GM19438 (cell line): ENCODE measurements around the gene SNN.

Experiments used
- ATAC-seq: cut with Tn5 transposase; IDR thresholded peaks from one replicate; pipeline ENCODE4 v1.9.1; 2021; ENCODE audit warnings: low read depth; ENCODE audit not compliant: unreplicated experiment

Gene SNN

DNA sequence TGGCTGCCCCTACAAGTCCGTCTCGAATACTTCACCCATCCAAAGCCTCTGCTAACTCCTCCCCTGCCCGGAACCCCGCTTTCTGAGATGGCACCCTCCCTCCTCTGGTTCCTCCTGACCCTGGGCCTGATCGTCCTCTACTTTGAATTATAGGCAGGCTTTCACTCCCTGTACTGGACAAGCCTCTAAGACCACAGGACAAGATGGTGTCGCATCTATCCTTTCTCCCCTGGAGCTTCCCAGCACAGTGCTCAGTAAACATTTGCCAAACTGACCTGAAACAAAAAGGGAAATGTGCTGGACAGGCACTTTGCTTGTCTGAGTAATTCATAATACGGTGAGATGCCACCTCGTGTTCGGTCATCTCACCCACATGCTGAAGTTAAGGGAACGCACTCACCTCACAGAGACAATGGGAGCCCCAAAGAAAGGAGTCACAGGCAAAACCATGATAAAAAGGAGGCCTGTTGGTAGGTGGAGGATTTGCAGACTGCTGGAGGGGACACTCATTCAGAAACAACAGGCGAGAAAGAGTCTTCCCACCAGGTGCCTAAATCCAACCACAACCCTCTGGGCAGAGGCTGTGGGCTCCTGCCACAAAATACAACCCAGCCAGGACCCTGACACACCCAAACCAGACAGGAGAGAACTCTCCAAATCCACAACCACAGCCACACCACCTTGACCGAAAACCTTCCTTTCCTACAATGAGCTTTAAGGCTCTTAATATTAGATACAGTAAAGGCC, 28.2 kb downstream of the SNN start:
- ATAC-seq, result no peak

DNA sequence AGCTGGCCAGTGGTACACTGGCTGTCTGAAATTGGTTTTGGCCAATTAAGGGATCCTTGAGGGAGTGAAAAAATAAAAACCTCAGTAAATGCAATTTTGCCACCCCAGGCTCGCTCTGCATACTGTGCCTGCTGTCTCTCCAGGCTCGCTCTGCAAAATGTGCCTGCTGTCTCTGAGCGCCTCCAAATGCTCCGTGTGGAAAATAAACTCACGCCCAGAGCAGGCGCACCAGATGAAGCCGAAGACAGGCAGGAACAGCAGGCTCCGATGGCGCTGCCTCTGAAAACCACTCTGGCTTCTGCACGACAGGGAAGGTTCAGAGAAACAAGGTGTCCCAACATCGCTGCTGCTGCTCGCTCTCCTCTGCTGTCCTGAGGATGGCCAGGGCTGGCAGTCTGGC, 29.1 kb downstream of the SNN start:
- ATAC-seq, result no peak

DNA sequence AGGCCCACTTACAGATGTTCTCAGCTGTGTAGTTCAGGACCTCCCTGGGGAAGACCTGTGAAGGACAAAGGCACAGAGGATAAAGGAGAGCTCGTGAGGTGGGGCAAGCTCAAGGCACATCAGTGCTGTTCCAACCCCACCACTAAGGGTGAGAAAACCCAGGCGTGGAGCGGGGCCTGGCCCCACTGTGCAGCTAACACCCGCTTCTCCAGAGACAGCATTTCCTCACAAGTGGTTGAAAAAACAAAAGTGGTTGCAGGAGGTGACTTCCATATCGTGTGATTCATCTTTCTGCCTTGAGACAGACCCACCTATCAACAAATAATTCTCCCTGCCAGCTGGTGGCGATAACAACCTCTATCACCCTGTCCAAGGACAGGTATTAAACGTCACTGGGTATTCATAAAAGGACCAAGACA, 30.0 kb downstream of the SNN start:
- no peak for ATAC-seq

DNA sequence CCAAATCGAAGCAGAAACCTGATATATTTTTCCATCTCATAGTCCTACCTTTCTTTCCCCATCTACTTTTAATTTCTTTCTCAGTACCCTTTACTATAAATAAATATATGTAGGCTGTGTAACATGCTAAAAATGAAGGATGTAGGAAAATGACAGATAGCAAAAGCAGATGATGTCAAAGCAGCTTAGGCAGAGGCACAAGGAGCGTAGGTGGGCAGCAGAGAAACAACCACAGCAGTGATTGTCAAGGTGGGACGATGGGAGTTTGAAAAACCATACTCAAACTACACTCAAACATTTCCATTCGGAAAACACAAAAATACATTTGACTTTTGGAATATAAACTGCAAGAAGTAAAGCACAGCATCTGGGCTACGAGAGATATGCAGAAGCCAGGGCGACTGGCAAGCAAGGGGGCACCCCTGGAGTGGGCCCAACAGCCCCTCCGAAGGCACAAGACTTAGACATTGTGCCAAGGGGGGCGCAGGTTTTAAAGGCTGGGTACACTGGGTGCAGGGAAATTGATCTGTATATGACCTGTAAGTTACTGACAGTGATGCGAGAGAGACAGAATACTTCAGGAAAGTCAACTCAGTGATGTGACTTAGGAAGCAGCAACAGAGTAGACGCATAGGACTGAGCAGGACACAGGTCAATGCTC, 31.1 kb downstream of the SNN start:
- no peak for ATAC-seq

DNA sequence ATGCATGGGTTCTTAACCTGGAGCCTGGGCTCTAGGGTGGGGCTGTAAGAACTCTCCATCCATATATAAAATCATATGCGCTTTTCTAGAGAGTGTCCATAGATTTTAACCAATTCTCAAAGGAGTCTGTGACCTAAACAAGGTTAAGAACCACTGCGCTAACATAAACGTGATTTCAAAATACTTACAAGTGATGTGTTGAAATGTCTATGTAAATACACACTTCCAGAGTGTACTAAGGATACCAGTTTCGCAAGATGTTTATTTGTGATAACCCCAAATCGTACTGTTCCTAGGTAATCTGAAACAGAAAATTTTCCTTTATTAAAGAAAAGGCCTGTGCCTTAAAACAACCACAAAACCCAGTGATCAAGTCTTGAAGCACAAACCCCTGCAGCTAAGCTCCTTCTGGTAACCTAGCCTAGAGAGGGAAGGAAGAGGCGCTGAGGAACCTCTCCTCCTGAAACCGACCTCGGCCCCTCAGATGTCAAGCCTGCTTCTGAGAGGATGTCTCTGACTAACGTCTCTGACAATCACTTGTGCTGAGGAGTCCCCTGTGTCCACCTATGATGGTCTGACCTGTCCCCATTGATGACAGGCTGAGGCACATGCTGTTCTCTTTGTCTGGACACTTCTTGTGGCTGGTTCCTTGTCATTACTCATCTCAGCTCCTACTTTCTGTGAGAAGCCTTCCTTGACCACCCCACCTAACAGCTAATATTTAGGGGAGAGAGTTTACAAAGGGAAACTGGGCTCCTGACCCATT, 32.2 kb downstream of the SNN start:
- no peak for ATAC-seq

DNA sequence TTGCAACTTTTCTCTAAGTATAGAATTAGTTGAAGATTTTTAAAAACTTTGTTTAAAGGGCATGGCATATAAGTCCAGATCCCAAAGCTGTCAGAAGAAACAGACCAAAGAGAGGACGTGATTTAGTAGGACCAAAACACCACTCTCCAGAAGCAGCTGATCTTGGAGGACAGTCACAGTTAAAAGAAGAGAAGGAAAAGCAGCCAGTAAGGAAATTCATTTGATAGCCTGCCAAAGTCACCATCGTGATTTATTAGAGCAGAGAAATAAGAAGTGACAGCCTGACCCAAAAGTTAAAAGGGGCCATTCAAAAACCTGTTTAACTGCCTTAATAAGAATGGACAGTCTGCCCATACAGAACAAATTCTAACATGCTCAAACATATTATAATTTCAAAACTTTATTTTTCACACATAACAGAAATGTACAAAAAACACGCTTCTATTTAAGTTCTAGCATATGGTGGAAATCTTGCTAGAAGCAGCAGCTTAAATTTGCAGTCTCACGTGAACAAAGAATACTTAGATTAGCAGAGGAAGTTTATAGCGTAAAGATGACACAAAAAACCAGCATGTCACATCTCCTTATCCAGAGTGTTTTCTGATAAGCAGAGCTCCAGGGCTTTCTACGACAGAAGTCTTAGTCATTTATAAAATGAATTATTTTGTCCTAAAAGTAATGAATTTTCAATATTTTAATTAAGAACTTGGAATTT, 37.2 kb downstream of the SNN start:
- ATAC-seq, result no peak

DNA sequence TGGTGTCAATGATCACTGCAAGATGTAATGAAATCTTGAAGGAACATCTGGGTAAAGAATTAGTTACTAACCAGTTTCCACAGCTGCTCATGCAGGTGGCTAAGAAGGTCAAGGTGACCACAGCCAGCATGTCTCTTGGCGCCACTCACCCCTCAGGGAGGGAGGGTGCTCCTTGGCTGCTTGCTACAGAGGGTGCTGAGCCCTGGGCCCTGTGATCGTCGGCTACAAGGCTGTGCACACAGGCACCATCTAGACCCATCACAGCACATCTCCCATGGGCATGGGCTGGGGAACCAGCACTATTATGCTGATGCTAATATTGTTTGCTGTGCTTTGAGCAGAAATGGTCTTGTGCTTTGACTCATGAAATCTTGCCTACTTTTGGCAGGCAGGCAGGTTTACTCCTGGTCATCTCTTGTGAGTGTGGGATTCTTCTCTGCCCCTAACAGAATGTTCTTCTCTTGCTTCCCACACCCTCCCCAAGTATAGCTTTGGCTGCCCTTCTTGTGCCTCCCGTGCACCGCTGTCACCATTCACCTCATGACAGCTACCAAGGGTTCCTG, 38.0 kb downstream of the SNN start:
- ATAC-seq, result no peak

DNA sequence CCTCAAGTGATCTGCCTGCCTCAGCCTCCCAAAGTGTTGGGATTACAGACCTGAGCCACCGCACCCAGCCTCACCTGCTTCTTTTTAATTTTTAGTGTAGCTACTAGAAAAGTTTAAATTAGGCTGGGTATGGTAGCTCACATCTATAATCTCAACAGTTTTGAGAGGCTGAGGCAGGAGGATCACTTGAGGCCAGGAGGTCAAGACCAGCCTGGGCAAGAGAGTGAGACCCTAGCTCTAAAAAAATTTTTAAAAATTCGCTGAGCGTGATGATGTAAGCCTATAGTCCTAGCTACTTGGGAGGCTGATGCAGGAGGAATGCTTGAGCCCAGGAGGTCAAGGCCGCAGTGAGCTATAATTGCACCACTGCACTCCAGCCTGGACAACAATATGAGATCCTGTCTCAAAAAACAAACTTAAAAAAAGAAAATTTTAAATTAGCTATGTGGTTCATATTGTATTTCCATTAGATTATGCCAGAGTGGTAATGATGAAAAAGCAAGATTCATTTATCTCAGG, 39.5 kb downstream of the SNN start:
- no peak for ATAC-seq

DNA sequence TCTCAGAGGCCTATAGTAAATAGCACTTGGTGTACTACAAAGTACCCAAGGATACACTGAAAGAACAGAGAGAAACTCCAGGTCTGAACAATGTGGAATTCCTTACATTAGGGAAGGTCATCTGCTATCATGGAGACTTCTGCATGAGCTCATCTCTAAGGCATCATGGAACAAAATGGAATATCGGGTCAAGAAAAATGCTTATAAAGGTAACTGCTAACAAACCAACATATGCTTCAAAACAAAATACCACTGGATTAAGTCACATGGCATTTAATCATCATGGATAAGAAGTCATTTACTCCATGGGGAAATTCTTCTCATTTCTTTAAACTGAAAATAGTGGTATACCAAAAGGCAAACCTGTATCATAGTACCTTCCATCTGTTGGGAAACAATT, 40.2 kb downstream of the SNN start:
- no peak for ATAC-seq

DNA sequence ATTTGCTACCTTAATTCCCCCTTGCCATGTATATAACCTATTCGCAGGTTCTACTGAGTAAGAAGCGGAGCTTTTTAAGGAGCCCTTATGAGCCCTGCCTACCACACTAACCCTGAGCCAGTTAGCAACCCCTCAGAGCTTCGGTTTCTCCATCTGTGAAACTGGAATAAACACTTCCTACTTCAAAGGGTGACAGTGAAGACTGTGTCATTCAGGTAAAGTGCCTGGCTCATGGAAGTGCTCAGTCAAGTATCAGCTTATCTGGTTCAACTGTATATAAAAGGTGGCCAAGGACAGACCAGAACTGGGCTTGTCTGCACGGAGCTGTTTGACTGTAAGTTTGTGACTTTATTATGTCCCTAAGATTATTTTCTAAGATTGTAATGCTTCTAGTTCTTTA, 43.4 kb downstream of the SNN start:
- ATAC-seq, result no peak

DNA sequence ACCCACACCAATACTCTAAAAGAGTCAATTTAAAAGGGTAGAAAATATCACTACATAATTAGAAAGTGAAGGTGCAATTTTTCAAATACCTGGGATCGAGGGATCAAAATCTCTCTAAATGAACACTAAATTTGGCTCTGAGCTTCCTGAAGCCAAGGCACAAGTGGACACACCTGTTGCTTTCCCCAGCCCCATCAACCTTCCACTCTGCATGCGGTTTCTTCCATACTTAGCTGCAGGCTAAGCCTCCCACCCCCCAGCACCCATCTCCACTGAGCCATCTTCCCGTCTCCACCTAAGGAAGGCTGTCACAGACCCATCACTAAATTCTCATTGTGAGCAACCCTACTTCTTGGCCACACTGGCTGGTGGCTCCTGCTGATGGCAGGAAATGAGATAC, 43.9 kb downstream of the SNN start:
- ATAC-seq, result no peak

DNA sequence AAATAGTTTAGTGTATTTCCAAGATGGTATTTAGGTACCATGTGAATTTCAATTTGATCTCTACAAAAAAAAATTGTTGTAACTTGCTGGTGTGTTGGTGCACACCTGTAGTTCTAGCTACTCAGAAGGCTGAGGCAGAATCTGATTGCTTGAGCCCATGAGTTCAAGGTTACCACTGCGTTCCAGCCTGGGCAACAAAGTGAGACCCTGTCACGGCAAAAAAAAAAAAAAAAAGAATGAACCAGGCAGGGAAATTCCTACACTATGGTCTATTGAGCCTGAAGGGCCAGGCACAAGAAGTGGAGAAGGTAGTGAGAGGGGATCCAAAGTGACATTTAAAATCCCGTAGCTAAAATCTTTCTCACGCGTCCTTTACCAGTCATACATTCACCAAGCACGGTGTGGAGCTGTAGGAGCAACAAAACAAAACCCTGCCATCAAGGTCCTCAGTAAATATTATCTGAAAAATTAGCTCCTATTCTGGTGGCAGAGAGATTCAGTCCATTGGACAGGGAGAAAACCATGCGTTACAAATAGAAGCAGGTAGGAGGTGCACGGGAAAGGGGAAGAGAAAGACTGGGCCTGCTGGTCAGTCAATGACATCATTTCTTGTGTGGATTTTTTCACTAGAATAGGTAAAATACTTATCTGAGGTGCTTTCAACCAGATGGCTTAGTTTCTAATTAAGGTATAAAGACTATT, 47.1 kb downstream of the SNN start:
- ATAC-seq, result no peak

DNA sequence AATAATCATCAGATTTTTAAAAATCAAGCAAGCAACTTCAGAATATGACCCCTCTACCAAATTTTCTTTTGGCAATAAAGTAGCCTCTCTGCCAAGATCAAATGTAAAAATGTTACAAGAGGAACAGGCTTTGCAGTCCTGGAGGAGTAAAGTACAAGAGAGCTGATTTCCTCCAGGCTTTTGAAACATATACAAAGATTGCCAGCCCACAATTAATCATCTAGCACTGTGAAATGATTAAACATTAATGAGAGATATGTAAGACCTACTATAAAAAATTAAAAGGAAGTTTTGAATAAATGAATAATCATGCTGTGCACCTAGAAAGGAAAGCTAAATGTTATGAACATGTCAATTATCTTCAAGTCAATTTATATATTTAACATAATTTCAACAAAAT, 48.1 kb downstream of the SNN start:
- no peak for ATAC-seq

DNA sequence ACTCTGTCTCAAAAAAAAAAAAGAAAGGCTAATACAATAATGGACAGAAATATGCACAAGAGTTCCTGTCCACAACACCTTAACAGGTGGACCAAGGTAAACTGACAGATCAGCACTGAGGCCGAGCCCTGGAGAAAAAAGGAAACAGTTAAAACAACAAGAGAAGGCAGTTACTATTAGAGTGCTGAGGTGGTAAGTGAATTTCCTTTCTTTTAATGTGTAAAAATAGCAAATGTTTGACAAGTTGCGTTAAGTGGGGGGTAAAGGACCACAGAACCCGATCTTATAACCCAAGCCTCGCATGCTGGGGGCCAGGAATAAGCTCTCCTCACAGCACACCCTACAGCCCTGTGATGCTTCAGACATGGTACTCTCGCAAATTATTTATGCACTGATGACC, 49.6 kb downstream of the SNN start:
- no peak for ATAC-seq

DNA sequence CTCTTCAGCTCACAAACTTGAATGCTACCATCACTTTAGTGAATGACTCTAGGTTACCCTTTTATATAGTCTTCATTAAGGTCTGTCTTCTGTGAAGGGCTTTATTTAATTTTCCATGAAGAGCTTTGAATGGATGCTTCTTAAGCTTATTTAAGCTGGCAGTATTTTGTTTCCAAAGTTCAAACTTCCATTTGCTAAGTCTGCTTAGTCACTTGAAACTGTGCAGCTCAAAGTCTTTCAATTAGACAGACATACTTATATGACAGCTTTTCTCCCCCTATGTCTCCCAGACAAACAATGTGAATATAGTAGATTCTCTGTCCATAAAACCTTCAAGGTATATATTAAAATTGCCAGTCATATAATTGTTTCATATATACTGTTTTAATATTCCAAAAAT, 50.9 kb downstream of the SNN start:
- ATAC-seq, result no peak

DNA sequence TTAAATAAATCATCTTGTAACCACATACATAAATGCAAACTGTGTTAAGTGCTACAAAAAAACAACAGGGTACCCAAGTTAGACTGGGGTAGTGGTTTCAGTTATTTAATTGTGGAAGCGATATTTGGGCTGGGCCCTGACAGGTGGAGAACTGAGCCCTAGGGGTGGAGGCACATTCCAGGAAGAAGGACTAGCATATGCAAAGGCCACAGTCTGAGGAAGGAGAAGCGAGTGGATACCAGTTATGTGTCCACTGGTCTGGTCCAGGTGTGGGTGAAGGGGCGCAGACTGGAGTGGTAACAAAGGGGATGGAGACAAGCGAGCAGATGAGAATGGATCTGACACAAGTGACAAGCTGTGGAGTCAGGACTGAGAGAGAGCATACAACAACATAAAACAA, 51.5 kb downstream of the SNN start:
- ATAC-seq, result no peak

DNA sequence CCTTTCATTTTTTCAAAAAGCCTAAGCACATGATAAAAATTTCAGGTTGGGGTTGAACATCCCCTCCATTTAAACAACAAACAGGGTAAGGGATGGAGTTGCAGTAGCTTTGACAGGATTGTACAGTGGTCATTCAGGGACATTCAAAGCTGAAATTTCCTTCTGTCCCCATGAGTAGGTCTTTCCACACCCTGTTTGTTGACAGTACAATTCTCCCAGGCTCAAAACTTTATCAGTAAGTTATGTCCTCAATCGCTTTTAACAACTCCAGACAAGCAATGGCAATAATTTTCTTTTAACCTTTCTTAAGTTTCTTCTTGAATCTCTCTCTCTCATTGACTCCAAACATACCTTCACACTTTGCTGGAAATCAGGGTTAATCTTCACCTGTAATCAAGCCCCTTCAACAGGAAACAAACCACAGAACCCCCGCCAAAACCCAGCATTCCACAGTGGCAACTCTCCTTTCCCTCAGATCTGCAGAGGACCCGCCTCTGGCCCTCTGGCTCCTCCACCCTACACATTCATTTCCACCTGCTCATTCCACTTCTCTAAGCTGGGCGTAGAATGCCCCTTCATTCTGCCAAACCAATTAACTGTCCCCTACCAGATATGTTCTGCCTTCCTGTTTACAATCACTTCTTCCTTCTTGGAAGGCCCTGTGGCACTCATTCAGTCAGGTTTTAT, 53.7 kb downstream of the SNN start:
- ATAC-seq, result no peak

DNA sequence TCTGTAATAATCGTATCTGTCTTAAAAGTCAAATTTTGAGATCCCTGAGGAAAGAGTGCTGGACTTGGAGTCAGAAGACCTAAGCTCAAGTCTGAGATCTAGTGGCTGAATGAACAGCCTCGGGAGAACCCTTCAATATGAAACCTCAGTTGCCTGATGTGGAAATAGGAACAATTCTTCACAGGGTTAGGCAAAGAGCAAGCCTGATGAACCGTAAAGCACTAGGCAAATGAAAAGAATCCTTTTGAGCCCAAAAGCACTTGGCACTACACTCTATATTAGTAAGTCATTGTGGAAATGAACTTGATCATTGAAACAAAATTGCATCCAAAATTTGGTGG, 54.2 kb downstream of the SNN start:
- ATAC-seq, result no peak

DNA sequence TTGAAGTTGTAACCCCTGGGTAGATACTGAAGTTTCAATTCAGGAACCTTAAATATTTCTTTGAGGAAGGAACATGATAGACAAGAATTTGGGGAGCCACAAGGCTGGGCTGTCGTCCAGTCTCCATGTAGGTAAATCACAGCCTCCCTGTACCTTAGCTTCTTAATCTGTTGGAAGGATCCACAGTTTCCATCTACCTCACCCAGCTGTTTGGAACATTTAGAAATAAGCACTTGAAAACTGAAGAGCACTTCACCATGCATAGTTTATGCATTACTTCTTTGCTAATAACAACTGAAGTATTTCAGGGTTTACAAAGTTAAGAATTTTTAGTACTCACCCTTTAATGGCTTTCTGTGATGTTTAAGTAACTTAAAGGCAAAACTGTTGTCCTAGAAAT, 57.2 kb downstream of the SNN start:
- ATAC-seq, result no peak

DNA sequence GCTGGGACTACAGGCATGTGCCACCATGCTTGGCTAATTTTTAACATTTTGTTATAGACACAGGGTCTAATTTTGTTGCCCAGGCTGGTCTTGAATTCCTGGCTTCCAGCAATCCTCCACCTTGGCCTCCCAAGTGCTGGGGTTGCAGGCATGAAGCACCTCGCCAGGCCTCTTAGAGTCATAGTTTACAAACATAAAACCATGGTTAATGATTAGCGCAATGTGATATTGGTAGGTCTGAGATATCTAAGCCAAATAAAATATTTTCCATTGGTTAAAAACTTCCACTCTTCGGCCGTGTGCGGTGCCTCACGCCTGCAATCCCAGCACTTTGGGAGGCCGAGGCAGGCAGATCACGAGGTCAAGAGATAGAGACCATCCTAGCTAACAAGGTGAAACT, 57.8 kb downstream of the SNN start:
- no peak for ATAC-seq
